Nephron progenitor cell (in vitro differentiated cells): ENCODE results near the gene HDAC4.

Experiments
- DNase-seq: peaks from one replicate; pipeline ENCODE4 v3.0.0; 2021
- H3K27ac Mint-ChIP-seq: 2 replicates; pipeline ENCODE4 v1.8.0; 2021; ENCODE audit warnings: mild to moderate bottlenecking, moderate library complexity, mixed read lengths
- H3K27me3 Mint-ChIP-seq: 2 replicates; pipeline ENCODE4 v1.8.0; 2021; ENCODE audit warnings: mild to moderate bottlenecking, low read depth, mixed read lengths; ENCODE audit not compliant: poor library complexity
- H3K36me3 Mint-ChIP-seq: 2 replicates; pipeline ENCODE4 v1.8.0; 2021; ENCODE audit warnings: low read depth, mixed read lengths
- H3K4me1 Mint-ChIP-seq: 2 replicates; pipeline ENCODE4 v1.8.0; 2021; ENCODE audit warnings: mixed read lengths
- H3K4me3 Mint-ChIP-seq: 2 replicates; pipeline ENCODE4 v1.8.0; 2021; ENCODE audit warnings: mild to moderate bottlenecking, moderate library complexity, mixed read lengths
- H3K9me3 Mint-ChIP-seq: 2 replicates; pipeline ENCODE4 v1.8.0; 2021; ENCODE audit warnings: mild to moderate bottlenecking, moderate library complexity, mixed read lengths
- TF ChIP-seq, protein P1 (sequence below): fragments of 200-600 bp; sonication (generic); IDR thresholded peaks from 2 replicates; pipeline ENCODE4 v1.5.0; 2021; ENCODE audit warnings: antibody characterized with exemption

The HDAC4 gene

DNA sequence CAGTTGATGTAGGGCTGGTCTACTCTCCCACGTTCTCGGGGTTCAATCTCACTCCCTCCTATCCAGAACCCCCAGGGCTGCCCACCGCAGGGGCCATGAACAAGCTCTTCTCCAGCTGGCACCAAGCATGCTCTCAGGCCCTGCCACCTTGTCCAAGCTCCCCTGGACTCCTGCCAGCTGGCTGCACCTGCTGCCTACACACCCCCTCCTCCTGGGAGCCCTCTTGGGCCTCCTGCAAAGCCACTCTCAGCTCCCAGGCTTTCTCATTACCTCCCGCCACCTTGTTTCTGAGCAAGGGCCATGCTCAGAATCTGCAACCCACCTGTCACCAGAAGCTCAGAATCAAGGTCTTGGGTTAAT, 56.0 kb downstream of the HDAC4 start:
- DNase-seq = no peak
- Mint-ChIP-seq H3K27ac (no peak overlapping the region), H3K36me3 (peaks cover 38% of the 10 kb centered on the region), H3K27me3 (no peaks in the 10 kb centered on the region), H3K4me1 (peaks cover 18% of the 10 kb centered on the region), H3K4me3 (no peak overlapping the region), H3K9me3 (peaks cover 6% of the 10 kb centered on the region)
- TF ChIP-seq, protein P1, sequence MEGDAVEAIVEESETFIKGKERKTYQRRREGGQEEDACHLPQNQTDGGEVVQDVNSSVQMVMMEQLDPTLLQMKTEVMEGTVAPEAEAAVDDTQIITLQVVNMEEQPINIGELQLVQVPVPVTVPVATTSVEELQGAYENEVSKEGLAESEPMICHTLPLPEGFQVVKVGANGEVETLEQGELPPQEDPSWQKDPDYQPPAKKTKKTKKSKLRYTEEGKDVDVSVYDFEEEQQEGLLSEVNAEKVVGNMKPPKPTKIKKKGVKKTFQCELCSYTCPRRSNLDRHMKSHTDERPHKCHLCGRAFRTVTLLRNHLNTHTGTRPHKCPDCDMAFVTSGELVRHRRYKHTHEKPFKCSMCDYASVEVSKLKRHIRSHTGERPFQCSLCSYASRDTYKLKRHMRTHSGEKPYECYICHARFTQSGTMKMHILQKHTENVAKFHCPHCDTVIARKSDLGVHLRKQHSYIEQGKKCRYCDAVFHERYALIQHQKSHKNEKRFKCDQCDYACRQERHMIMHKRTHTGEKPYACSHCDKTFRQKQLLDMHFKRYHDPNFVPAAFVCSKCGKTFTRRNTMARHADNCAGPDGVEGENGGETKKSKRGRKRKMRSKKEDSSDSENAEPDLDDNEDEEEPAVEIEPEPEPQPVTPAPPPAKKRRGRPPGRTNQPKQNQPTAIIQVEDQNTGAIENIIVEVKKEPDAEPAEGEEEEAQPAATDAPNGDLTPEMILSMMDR = no peak

DNA sequence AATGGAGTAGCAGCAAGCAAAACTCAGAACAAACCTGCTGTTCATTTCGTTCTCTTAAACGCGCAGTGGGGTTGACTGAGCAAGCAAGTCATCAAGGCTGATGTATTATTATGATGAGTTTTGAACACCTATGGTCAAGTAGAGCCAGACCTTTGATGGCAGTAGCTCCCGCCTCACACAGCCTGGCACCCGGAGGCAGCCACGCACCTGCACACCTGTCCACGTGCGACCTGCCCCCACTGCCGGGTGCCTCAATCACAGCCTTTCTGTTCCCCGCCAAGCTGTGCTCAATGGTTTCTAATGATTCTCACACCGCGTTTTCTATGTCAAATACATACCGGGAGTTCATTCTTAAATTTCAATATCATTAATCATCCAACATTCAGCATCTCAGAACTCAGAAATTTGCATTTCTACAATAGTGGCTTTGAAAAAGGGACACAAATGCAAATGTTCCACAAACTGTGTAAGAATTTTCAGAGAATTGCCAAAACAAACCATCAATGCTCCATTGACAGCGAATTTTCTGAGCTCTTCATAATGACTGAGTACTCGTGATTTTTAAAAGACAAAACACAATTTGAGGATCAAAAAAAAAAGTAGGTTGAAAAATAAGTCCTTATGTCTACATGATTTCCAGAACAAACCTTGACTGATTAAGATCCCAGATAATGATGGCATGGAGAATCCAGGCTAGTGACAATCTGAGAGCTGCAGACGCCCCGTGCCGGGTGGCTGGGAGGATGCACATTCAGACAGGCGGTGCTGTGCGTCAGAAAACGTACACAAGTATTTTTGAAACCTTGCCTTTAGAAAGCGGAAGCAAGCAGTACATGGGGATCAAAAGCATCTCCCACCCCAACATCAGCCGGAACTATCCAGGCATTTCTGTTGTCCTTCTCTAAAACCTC, 56.6 kb downstream of the HDAC4 start:
- Mint-ChIP-seq H3K36me3 (peaks cover 37% of the 10 kb centered on the region), H3K27ac (peak overlapping the region; percentile 46)

DNA sequence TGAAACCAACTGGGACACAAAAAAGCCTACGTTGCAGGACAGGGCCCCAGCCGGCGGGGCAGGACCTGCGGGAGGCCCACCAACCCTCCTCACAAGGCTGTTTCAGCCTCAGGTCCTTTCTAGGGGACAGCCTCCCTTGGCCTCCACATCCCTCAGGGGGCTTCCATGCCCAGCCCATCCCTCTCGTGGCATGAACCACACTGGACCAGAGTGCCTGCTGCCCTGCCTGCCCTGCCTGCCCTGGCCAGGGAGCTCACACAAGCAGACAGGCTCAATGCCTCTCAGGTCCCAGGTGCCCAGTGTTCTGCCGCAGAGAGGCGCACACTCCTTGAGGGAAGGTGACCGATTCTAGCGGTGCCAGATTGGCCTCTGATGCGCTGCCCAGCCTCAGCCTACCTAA, 57.4 kb downstream of the HDAC4 start:
- H3K4me3 Mint-ChIP-seq = no peak overlapping the region
- DNase-seq = no peak
- TF ChIP-seq, protein P1 = no peak
- H3K4me1 Mint-ChIP-seq = peaks cover 4% of the 10 kb centered on the region
- peaks cover 6% of the 10 kb centered on the region for H3K9me3 Mint-ChIP-seq
- peaks cover 36% of the 10 kb centered on the region for H3K36me3 Mint-ChIP-seq
- no peaks in the 10 kb centered on the region for H3K27me3 Mint-ChIP-seq
- no peak overlapping the region for H3K27ac Mint-ChIP-seq

More for the DNA sequence above, 56.6 kb downstream of the HDAC4 start:
- Mint-ChIP-seq H3K9me3 (peaks cover 6% of the 10 kb centered on the region), H3K27me3 (no peaks in the 10 kb centered on the region), H3K4me3 (no peak overlapping the region), H3K4me1 (peaks cover 12% of the 10 kb centered on the region)
- DNase-seq = no peak
- TF ChIP-seq, protein P1 = no peak

DNA sequence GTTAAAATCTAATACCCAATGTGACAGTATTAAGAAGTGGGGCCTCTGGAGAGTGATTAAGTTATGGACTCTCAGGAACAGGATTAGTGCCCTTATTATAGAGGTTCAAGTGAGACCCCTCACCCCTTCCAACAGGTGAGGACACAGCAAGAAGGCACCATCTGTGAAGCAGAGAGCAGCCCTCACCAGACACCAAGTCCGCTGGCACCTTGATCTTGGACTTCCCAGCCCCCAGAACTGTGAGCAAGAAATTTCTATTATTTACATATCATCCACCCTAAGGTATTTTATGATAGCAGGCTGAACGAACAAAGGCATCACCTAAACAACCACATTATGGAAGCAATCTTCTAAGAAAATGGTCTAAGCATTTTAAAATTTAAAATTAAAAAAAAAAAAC, 59.0 kb downstream of the HDAC4 start:
- H3K36me3 Mint-ChIP-seq = peaks cover 40% of the 10 kb centered on the region
- peaks cover 10% of the 10 kb centered on the region for H3K4me1 Mint-ChIP-seq
- no peak overlapping the region for H3K27ac Mint-ChIP-seq
- peaks cover 4% of the 10 kb centered on the region for H3K27me3 Mint-ChIP-seq
- TF ChIP-seq, protein P1 = no peak
- no peak overlapping the region for H3K4me3 Mint-ChIP-seq
- peaks cover 6% of the 10 kb centered on the region for H3K9me3 Mint-ChIP-seq
- no peak for DNase-seq

DNA sequence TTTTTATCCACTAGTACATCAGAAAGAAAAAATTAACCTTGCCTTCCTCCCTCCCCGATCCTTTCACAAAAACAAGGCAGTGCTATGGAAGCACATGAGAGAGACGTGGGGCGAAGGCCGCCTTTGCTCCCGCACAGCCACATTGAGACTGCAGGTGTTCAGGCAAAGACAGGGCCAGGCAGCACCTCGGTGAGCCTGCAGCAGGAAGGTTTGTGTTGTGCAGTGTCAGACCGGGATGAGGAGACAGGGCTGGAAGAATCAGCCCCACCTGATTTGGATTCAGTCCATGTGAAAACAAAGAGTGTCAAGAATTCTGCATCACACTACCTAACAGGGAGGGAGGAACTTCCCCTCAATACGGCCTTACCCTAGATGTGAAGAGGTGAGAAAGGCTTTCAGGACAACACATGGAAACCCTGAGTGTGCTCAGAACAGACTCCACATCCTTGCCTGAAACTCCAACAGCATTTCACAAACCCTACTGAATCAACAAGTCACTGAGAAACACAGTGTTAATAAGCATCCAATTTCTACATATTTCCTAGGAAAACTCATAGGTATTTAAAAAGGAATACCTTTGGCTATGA, 59.6 kb downstream of the HDAC4 start:
- H3K36me3 Mint-ChIP-seq = peaks cover 46% of the 10 kb centered on the region
- H3K27ac Mint-ChIP-seq = peak overlapping the region; percentile 30
- peaks cover 6% of the 10 kb centered on the region for H3K27me3 Mint-ChIP-seq
- no peak overlapping the region for H3K4me3 Mint-ChIP-seq
- peaks cover 6% of the 10 kb centered on the region for H3K9me3 Mint-ChIP-seq
- no peak for DNase-seq
- TF ChIP-seq, protein P1 = no peak
- peaks cover 10% of the 10 kb centered on the region for H3K4me1 Mint-ChIP-seq
